Kidney glomerular epithelial cell (primary cell): ENCODE results near the gene CCDC187.
A peak's percentile ranks its signal among the peaks of the same experiment; 100 is the strongest.

Experiments
- DNase-seq: peaks from one replicate; lab custom pipeline; 2025; lab: John Stamatoyannopoulos, UW

Gene CCDC187

DNA sequence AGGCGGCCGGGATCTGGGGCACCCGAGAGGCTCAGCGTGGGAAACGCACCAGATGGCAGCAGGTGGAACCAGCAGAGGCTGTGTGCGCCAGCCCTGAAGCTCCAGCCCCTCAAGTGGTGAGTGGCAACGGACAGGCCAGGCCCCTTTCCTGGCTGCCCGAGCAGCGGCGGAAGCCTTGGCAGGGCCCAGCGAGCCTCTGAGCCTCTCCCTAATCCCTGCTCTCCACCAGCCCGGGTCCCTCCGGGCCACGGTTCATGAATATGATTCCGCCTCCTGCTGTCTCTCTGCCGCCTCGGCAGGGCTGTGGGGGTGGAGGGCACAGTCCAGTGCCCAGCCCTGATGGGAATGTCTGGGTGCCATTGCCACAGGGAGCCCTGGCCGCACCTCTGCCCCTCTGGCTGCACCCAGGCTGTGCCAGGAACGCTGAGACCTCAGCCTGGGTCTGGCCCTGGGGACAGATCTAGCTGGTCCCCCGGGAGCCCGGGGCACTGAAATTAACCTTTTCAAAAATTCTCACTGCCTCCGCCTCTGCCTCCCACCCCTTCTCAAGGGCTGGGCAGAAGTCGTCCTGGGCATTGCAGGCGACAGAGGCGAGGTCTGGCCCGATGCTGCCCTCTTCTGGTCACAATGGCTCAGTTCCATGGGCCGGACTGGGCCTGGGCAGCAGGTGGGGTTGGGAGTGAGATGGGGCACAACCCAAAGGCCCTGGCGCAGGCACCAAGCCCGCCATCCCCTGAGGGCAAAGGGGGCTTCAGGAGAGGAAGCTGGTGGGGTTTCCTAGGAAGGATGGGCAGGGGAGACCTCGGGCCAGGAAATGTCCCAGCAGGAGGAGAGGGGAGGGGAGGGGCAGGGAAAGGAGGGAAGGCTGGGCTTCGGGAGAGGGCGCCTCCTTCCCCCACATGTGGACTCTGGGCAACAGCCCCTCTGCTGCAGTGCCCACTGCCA, 20.3 kb downstream of the CCDC187 start:
- peak; percentile 59 for DNase-seq

DNA sequence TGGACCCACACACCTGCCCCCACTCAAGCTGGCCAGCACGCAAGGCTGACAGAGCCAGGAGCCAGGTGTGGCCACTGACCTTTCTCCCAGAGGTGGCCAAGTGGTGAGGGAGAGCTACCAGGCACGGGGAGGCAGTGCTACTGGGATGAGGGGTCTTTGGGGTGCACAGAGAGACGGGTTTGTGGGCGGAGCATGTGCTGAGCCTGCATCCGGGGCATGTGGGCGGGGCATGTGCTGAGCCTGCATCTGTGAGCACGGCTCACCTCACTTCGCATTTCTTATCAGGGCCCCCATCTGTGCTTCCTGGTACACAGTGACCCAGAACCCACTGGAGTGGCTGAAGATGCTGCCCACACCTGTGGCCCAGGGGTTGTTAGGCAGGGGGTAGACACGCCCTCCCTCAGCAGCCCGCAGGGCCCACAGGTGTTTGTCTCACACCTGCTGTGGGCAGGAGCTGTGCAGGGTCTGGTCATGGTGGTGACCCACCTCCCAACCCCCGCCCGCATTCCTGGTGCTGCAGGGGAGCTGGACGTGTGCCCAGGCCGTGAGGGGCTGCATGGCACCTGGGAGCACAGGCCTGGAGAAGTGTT, 21.5 kb downstream of the CCDC187 start:
- DNase-seq, result no peak

DNA sequence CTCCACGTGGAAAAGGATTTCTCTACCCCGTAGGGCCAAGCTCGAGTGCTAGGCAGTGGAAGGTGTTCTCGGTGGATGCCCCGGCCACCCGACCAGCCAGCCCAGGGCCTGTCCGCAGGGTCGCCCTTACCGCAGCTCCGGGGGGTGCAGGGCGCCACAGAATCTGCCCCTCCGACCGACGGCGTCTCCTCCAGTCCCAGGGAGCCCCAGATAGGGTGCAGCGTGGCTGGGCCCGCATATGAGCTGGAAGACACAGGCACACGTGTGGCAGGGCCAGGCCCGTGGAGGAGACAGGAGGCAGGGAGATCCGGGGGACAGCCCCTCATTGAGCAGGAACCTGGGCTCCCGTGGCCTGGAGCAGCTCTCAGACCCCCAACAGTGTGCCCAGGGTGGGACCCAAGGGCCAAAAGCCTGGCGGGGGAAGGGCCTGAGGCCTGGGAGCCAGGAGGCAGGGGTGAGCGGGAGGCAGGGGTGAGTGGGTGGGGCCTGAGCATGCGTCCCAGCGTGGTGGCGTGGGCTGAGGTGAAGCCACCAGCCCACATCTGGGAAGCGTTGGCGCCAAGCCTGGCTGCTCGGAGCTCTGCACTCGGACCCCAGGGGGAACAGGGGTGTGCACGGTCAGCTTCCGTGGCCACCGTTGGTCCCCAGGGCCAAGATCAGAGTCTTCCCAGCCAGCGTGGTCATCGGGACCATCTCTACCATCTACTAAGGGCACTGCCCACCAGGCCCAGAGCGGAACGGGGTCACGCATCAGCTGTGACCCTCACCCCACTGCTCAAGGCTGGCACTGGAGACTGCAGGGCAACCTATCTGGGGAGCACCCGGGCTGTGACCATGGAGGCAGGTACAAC, 22.2 kb downstream of the CCDC187 start:
- no peak for DNase-seq

DNA sequence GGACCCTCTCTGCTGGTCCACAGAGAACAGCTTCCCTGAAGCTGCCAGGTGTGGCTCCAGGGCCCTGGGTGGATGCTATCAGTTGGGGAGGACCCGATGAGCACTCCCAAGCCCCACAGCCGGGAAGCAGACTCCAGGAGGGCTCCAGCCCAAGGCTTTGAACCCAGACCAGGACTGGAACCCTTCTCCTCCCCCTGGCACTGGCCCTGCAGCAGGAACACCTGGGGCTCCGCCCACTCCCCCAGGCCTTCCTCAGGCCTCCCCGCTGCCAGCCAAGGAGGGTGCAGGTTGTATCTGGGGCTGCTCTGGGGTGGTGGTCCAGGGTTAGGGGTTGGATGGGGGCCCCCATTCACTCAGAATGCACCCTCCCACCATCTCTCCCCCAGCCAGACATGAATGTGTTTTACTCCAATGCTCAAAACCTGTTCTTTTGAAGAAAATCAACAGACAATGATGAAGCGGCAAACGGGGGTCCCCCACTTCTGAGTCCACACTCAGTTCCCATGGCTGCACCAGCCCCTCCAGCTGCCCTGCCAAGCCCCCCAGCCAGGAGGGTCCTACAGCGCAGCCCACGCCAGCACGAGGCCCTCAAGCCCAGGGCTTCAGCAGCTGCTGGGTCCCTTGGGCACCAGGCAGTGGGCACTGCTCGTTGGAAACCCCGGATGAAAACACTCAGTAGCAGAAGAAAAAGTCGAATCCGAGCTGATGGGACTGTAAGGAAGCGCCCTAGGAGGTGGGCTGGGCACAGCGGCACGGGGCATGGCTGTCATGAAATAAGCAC, 23.2 kb downstream of the CCDC187 start:
- no peak for DNase-seq

DNA sequence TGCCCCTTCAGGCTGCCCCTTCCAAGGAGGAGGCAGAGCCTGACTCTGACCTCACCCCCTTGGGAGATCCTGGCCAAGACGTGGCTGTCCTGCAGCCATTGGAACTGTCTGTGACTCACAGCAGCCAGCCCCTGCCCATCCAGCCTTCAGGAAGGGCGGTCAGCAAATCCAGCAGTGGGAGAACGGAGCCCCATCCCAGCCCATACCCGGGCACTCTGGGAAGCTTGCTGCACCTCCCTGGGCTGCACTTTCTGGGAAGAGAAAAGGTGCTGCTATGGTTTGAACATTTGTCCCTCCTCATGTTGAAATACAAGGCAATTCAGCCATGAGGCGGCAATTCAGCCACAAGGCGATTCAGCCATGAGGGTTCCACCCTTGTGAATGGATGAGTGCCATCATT, 24.4 kb downstream of the CCDC187 start:
- no peak for DNase-seq

DNA sequence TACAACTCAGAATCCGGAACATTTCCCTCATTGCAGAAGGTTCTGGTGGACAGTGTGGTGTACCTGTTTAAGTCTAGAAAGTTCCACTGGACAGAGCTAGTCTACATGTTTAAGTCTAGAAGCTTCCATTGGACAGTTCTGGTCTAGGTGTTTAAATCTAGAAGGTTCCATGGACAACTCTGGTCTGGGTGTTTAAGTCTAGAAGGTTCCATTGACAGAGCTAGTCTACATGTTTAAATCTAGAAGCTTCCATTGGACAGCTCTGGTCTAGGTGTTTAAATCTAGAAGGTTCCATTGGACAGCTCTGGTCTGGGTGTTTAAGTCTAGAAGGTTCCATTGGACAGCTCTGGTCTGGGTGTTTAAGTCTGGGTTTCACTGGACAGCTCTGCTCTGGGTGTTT, 25.0 kb downstream of the CCDC187 start:
- no peak for DNase-seq

DNA sequence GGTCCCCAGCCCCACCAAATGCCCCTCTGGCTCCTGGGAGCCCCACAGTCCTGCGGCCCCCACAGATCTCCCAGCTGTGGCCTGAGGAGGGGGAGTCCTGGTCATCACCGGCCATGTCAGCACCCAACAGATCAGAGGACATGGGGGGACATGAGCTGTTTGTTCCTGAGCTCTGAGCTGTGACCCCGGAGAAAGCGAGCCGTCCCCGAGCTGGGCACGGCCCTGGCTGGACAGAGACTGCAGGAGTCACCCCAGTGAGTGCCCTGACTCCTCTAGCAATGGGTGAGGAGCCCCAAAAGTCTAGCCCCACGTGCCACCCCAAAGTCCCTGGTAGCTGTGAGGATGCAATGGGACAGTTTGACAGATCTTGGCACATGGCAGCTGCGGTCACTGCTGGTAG, 25.7 kb downstream of the CCDC187 start:
- DNase-seq, result no peak

DNA sequence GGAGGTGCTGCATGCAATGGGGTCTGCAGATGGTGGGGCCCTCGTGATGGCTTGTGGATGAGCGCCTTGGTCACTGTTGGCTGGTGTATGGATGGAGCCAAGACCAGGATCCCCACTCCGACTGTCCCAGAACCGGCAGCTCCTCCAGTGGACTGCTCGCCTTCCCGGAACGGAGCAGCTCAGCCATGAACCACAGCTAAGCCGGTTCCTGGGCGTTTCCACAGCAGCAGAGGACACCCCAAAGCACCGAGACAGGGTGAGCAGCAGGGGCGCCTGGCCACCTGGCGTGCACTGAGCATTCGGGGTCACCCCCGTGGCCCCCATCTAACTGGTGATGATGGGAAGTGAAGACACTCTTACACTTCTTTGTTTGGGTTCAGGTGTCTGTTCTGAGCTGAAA, 26.1 kb downstream of the CCDC187 start:
- DNase-seq, result no peak

DNA sequence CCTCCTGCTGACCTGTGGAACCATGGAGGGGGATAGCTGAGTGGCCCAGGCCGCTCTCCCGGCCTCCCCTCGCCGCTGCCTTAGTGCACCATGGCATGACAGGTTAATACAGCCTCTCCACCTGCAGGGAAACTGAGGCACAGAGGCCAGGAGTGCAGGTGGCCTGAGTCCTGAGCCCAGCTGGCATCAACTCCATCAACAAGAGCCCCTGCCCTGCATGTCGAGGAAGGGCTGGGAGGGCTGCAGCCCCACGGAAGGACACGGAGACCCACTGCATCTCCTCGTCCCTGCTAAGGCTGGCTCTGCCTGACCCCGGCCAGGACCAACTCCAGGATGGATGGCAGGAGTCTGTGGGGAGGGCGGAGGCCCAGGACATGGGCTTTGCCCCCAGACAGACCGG, 27.2 kb downstream of the CCDC187 start:
- no peak for DNase-seq

DNA sequence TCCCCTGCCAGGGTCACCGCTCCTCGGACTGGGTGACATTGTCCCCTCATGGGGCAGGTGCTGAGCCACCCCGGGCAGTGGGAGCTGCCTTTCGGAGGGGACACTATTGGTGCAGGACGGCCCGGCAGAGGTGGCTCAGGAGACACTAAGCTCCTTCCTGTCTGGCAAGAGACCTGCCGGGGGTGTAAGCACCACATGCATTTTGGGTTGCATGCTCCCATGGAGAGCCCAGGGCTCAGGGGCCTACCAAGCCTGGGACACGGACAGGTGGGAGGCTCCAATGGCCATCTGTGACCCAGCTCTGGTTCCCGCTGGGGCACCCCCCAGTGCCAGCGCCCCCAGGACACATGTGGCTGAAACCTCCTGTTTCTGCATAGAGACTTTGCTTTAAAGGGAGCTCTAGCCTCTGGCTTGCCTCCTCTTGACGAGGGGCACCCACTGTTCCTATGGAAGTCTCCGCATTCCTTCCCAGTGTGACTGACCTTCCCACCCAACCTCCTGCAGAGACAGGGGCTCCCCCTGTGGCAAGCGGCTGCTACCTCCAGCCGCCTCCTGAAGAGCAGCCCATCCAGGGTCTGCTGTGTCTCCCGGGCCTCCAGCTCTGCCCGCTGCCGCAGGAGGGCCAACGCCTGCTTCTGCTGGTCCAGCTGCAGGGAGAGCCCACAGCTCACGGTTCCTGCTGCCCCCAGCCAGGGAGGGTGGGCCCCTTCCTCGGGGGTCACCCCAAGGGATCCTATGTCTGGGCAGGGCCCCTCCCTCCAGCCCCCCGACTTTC, 28.1 kb downstream of the CCDC187 start:
- no peak for DNase-seq

DNA sequence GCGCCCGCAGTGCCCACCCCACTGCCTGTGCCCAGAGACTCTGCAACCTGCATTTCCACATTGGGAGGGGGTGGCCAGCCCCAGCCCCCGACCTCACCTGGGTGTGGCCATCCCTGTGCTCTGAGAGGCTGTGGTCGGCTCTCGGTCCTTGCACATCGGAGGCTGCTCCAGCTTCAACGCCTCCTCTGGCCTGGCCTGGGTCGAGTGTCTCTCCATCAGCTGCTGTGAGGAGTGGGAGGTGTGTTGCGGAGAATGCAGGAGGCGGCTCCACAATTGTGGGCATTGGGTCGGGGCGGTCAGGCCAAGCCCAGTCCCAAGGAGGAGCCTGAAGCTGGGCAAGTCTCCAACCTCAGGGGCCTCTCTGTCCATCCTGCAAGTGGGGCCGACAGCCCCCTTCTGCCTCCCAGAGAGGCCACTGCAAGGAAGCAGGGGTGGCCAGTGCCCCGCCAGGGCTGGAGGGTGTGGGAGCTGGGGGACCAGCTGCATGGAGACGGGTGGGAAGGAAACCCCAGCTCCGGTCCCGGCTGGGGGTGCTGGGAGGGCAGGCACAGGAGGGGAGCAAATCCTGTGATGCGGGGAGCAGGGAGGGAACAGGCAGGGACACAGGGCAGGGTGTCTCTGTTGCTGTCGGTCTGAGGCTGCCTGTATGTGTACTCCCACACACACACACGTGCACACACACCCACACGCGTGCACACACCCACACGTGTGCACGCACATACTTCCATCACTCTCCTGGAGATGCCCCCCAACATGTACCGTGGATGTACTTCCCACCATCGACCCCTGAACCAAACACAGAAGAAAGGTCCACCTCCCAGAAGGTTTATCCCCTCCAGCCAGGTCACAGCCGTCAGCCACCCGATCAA, 28.9 kb downstream of the CCDC187 start:
- DNase-seq, result no peak

DNA sequence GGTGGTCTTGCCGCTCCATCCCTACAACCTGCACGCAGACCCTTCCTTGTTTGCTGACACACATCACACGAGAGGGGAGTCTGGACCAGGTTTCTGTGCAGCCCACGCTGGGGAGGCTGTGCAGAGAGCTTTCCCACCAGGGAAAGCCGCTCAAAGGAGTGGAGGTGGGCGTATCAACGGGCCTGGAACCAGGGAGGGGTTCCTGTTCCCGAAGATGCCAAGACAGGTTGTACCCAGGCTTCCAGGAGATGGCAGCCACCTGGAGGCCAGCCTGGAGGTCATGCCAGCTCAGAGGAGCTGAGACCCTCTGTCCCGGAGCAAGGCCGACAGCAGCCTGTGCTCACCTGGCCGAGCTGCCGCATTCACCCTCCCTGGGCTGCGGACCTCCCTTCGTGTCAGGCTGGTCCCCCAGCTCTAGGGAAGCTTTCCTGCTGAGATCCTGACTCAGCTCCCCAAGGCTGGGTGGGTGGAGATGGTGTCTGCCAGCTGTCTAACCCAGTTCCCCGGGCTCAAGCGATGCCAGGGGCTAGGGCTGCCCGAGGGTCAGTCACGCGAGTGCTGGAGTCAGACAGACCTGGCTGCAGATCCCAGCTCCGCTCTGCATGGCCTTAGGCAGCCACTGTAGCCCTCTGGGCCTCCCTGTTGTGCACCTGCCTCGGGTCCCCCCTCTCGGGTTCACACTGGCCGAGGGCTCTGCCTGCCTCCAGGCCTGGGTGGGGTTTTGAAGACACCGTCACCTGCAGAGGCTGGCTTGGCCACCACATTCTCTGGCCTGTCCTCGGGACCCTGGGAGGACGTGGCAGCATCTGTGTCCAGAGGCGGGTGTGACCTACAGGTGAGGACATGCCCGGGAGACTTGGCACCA, 29.7 kb downstream of the CCDC187 start:
- no peak for DNase-seq

DNA sequence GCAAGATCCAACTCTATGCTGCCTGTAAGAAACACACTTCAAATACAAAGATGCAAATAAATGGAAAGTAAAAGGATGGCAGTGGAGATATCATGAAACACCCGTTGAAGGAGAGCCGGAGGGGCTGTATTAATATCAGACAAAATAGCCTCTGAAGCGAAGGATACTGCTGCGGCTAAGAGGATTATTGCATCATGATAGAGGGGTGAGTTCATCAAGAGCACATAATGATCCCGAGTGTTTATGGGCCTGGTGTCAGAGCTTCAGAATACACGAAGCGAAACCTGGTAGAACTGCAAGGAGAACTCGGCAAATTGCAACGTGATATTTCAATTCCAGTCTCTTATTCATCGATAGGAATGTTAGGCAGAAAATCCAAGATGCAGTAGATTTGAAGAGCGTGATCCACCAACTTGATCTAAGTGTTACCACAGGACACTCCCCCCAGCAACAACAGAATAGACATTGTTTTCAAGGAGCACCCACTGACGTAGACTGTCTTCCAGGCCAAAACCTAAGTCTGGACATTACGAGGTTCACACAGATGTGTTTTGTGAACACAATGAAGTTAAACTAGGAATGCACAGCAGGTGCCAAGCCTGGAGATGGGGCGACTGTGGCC, 30.5 kb downstream of the CCDC187 start:
- no peak for DNase-seq

DNA sequence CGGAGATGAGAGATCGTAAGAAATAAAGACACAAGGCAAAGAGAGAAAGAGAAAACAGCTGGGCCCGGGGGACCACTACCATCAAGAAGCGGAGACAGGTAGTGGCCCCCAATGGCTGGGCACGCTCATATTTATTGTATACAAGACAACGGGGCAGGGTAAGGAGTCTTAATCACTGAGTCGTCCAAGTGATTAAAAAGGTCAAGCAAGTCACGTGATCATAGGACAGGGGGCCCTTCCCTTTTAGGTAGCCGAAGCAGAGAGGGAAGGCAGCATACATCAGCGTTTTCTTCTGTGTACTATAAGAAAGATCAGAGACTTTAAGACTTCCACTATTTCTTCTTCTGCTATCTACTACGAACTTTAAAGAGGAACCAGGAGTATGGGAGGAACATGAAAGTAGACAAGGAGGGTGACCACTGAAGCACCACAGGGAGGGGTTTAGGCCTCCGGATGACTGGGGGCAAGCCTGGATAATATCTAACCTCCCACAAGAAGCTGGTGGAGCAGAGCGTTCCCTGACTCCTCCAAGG, 33.7 kb downstream of the CCDC187 start:
- no peak for DNase-seq

DNA sequence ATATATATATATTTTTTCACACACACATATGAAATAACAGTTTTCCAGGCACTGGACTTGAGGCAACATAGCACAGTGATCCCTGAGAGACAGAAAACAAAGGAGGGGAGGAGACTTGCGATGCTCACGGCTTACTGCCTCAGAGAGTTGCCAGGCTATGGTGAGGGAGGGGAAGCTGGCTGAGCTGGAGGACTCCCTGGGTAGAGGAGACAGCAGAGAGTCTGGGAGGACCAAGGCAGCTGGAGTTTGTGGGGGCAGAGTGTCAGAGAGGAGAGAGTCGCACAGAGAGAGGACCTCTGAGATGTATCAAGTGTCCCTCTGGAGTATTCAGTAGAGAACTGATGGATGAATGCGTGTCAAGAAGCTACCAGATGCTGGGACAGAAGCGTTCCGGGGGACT, 35.2 kb downstream of the CCDC187 start:
- no peak for DNase-seq

DNA sequence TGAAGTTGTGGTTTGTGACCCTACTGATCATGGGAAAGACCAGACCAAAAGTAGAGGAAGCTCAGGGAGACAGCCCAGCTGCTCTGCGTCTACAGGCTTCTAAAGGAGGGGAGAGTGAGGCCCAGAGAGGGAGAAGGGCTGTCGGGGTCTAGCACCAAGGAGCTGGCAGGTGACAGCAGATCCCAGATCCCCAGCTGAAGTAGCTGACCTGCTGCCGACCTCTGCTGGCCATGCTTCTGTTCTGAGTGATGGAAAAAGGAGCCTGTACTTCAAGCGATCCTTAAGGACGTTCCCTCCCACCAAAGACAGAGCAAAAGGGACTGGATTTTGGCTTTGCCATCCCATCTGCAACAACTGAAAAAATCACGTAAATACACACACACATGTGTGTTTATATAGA, 35.6 kb downstream of the CCDC187 start:
- DNase-seq, result no peak

DNA sequence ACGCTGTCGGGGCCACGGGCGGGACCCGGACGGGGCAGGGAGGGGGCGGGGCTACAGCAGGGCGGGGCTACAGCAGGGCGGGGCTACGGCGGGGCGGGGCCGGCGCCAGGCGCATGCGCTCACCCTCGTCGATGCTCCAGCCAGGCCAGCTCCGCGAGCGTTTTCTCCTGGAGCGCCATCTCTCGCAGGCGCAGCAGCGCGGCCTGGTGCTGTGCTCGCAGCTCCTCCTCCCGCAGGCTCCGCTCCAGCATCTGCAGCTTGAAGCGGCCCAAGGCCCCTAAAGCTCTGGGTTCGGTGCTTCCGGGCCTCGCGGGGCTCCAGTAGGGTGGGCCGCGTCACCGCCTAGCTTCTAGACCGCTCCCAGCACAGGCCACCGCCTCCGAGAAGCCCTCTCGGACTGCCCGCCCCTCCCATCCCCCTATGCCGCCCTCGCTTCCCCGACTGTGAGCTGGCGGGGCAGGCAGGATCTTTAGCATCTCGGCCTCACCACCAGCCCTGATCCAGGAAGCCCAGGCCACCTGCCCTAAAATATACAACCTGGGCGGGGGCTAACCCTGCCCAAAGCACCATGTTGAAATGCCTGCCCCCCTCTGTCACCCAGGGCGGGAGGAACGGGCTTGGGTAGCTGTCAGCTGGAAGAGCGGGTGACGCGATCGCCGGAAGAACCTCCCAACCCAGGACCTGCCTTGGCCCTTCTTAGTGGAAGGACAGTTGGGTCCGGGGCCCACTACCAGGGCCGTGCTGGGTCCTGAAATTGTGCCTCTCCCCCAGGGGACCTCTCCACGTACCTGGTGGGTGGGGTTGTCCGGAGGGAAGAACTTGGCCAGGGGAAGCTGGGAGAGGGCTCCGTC, 36.4 kb downstream of the CCDC187 start:
- peak; percentile 60 for DNase-seq
